ENCODE measurements around the gene DOK3. TPM values are rescaled to one million over a fixed set of nuclear protein-coding genes. Genes with fewer than 3 reads are reported as not detected.

DOK3 gene
- total RNA-seq, 1 donor from 2014 or later = 16.3 TPM

DNA sequence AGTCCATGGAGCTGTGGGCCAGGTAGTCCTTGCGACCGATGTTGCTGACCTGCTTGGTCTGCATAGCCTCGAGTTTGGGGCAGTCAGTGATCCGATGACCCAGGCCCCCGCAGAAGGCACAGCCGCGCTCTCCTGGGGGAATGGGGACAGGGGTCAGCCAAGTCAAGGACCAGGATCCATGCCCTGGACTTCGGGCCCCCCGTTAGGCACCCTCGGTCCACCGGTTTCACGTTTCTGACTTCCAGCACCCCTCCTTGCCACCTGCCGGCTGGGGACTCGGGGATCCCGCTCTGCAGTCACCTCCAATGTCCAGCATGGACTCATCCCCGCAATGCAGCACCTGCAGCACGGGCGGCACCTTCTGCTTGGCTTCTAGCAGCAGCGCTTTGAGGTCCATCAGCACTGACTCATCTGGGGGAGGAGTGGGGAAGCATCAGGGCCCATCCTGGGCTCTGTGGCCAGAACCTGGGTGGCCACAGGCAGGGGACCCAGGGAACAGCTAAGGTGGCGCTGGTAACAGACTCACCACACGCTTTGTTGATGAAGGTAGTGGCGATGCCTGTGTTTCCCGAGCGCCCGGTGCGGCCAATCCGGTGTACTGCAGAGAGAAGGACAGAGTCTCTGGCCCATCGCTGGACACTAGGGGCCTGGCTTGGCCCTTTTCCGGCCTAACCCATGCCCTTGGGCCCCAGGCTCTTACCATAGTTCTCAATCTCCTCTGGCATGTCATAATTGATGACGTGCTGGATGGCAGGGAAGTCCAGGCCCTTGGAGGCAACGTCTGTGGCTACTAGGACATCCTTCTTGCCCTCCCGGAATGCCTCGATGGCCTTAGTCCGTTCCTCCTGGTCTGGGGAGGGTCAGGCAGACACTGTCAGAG is 2.4 kb upstream of the DOK3 start:
- no peaks in the 10 kb centered on the region for H3K9me3 ChIP-seq (ENCODE audit: insufficient read depth, low read depth, low read length)
- Mint-ChIP-seq H3K4me1 (ENCODE audit: low read depth, unreplicated experiment) (peaks cover 15% of the 10 kb centered on the region), H3K9me3 (ENCODE audit: unreplicated experiment) (no peaks in the 10 kb centered on the region), H3K27me3 (ENCODE audit: low read depth, unreplicated experiment) (no peaks in the 10 kb centered on the region), H3K4me3 (ENCODE audit: unreplicated experiment) (no peak overlapping the region), H3K27ac (ENCODE audit: unreplicated experiment) (no peak overlapping the region), H3K36me3 (ENCODE audit: low read depth, unreplicated experiment) (peaks cover 33% of the 10 kb centered on the region)
- H2AFZ ChIP-seq (ENCODE audit: low read depth, low read length) = no peak overlapping the region
- no peak overlapping the region for H3K9ac ChIP-seq (ENCODE audit: low read length)
- H3K4me3 ChIP-seq (ENCODE audit: insufficient read depth, low read depth, low read length) = no peak overlapping the region
- FAIRE-seq = no peak
- no peak overlapping the region for H3K4me2 ChIP-seq (ENCODE audit: low read length)
- TF ChIP-seq, protein P1, sequence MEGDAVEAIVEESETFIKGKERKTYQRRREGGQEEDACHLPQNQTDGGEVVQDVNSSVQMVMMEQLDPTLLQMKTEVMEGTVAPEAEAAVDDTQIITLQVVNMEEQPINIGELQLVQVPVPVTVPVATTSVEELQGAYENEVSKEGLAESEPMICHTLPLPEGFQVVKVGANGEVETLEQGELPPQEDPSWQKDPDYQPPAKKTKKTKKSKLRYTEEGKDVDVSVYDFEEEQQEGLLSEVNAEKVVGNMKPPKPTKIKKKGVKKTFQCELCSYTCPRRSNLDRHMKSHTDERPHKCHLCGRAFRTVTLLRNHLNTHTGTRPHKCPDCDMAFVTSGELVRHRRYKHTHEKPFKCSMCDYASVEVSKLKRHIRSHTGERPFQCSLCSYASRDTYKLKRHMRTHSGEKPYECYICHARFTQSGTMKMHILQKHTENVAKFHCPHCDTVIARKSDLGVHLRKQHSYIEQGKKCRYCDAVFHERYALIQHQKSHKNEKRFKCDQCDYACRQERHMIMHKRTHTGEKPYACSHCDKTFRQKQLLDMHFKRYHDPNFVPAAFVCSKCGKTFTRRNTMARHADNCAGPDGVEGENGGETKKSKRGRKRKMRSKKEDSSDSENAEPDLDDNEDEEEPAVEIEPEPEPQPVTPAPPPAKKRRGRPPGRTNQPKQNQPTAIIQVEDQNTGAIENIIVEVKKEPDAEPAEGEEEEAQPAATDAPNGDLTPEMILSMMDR (IDR thresholded peaks at IDR 0.05; ENCODE audit: insufficient read depth, low read depth, low read length) = no peak
- TF ChIP-seq EZH2 (IDR thresholded peaks at IDR 0.05; ENCODE audit: insufficient read depth, low read length) = no peak
- H3K79me2 ChIP-seq (ENCODE audit: insufficient read depth, low read length) = peaks cover 28% of the 10 kb centered on the region
- peaks cover 23% of the 10 kb centered on the region for H3K36me3 ChIP-seq (ENCODE audit: insufficient read depth, low read length)
- no peaks in the 10 kb centered on the region for H3K27me3 ChIP-seq (ENCODE audit: insufficient read depth, low read length)
- peaks cover 50% of the 10 kb centered on the region for H4K20me1 ChIP-seq (ENCODE audit: insufficient read depth, low read length)
- DNase-seq (ENCODE audit: low read depth) = no peak
- H3K27ac ChIP-seq (ENCODE audit: low read depth, low read length) = no peak overlapping the region
- H3K4me1 ChIP-seq (ENCODE audit: insufficient read depth, low read length) = peaks cover 11% of the 10 kb centered on the region

DNA sequence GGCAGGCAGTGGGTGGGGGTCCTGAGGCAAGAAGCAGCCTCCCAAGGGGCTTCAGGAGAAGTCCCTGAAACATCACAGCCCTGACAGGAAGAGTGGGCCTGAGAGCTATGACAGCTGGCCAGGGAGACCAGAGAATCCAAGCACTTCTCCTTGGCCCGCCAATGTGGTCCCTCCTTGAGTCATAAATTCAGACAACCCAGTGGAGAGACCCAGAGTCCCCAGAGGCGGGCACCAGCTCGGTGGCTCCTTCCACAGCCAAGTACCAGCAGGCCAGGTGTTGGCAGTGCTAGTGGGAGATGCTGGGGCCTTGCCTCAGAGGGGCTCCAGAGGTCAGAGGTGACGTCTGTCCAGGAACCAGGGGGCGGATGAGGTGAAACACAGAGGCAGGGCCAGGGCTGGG is 1.6 kb upstream of the DOK3 start:
- H3K4me3 Mint-ChIP-seq (ENCODE audit: unreplicated experiment) = no peak overlapping the region

More for the DNA sequence above, 1.6 kb upstream of the DOK3 start:
- H3K4me1 ChIP-seq (ENCODE audit: insufficient read depth, low read length) = peaks cover 10% of the 10 kb centered on the region
- Mint-ChIP-seq H3K4me1 (ENCODE audit: low read depth, unreplicated experiment) (peaks cover 15% of the 10 kb centered on the region), H3K27me3 (ENCODE audit: low read depth, unreplicated experiment) (no peaks in the 10 kb centered on the region), H3K27ac (ENCODE audit: unreplicated experiment) (no peak overlapping the region), H3K9me3 (ENCODE audit: unreplicated experiment) (no peaks in the 10 kb centered on the region), H3K36me3 (ENCODE audit: low read depth, unreplicated experiment) (peaks cover 36% of the 10 kb centered on the region)
- H3K9ac ChIP-seq (ENCODE audit: low read length) = no peak overlapping the region
- no peak overlapping the region for H2AFZ ChIP-seq (ENCODE audit: low read depth, low read length)
- no peak overlapping the region for H3K27ac ChIP-seq (ENCODE audit: low read depth, low read length)
- DNase-seq (ENCODE audit: low read depth) (no peak), FAIRE-seq (no peak)
- H3K9me3 ChIP-seq (ENCODE audit: insufficient read depth, low read depth, low read length) = no peaks in the 10 kb centered on the region
- TF ChIP-seq, protein P1 (IDR thresholded peaks at IDR 0.05; ENCODE audit: insufficient read depth, low read depth, low read length) = no peak
- no peak for TF ChIP-seq EZH2 (IDR thresholded peaks at IDR 0.05; ENCODE audit: insufficient read depth, low read length)
- H3K4me3 ChIP-seq (ENCODE audit: insufficient read depth, low read depth, low read length) = no peak overlapping the region
- peaks cover 23% of the 10 kb centered on the region for H3K36me3 ChIP-seq (ENCODE audit: insufficient read depth, low read length)
- H3K4me2 ChIP-seq (ENCODE audit: low read length) = no peak overlapping the region
- H3K27me3 ChIP-seq (ENCODE audit: insufficient read depth, low read length) = no peaks in the 10 kb centered on the region
- H4K20me1 ChIP-seq (ENCODE audit: insufficient read depth, low read length) = peaks cover 47% of the 10 kb centered on the region
- peaks cover 22% of the 10 kb centered on the region for H3K79me2 ChIP-seq (ENCODE audit: insufficient read depth, low read length)
